ENCODE results near the gene GARIN6.
"Not testable (repeated sequence)": the region's sequence is repeated elsewhere in the genome, so short reads cannot be mapped to it uniquely, and the experiment has no call there.

Gene GARIN6

DNA sequence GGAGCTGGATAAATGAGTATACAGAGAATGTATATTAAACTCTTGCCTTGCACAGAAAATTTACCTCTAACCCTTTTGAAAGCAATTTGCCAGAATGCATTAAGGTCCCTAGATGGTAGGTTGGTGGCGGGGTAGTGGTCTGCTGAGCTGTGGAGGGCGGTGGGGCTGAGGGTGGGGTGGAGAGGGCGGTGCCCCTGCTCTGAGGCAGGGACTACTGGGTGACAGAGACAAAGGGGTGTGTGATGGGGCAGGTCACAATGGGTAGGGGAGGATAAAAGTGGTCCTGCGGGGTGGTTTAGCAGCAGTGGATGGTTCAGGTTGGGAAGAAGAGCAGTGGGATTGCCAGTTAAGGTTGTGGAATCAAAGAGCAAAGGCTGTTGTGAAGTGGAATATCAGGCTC is at the start of gene GARIN6:
TSS of gene GARIN6 (plus strand) at position 301 of the 400 bp plus-strand sequence. CDS start 422 bp downstream, outside the sequence.
- no peak for DNase-seq

- no peak for DNase-seq
Measured at GRCh38 chr12:99598785-99599184, 48.8 kb upstream of the GARIN6 start.

GRCh38 chr12:99600388-99600787 is 47.2 kb upstream of the GARIN6 start:
- no peak for DNase-seq

DNA sequence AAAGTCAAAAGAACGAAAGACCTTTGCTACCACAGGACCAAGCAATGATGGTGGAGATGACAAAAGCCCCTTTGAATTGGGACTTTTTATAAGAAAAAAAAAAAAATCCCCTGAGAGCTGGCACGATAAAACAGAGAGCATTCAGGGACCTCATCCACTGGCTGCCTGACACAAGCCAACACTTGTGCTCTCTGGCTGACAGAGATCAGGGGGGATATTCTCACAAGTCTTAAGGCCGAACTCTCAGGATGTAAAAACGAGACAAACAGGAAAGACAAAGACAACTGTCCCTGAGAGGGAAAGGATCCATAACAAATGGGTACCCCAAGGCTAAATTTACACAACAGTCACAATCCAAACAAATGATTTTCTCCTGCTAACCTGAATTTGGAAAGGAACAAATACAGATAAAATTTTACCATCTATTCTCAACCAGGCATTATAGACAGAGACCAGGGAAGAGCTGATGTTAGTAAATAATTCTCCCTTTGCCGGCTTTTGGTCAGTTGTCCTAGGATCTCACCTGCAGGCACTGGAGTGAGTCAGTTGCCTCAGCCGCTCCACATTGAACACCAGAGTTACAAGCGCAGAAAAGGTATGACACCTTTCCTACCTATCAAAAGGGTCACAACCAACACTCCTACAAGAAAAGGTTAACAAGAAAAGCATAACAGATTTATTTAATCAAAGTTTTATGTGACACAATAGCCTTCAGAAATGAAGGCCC is 37.9 kb upstream of the GARIN6 start:
- no peak for DNase-seq

DNA sequence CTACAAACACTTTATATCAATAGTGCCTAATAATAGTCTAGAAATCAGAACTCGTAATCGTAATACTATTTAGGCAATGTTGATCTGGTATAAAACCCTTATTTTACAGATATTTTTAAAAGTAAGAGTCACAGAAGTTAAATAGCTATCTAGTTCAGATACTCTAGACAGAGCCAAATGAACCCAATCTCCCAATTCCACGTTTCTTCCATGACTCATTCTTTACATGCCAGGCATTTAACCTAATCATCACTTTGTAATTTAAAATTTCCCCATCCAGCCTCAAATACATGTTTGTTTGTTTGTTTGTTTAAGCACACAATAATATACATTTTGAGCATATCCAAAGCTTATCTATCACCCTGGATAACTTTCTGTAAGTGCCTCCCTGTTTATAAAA is 36.4 kb upstream of the GARIN6 start:
- no peak for DNase-seq

DNA sequence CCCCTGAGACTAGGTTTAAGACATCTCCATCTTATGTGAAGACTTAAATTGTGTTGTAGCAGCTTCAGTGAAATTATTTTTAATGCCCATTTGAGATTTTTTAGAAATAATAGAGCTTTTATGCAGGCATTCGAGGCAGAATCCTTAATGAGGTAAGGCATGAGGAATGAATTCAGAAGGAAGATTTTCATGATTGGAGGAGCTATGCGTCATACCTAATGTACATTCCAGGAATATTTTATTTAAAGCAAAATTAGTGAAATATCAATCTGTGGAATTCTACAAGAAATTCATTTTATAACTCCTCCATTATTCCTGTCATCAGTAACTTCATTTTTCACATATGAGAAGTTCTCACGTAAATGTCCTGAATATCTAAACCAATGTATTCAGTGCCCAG is 36.0 kb upstream of the GARIN6 start:
- no peak for DNase-seq

DNA sequence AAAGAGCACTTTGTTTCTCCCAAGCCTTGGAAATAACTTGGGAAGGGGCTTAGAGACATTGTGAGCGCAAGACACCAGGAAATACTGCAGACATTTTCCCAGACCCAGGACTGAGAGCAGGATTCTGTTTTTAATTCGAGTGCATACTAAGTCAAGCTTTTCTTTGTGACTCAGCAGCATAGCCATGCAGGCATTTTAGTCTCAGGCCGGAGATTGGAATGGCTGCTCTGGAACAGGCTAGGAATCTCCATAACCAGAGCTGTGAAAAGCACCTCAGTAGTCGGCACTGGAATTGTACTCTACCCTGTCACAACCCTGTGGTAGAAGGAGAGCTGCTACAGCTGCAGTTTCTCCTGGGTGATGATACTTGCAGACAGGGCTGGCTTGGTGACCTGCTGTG is 28.9 kb upstream of the GARIN6 start:
- no peak for DNase-seq

GRCh38 chr12:99619389-99620158 is 28.0 kb upstream of the GARIN6 start:
- no peak for DNase-seq

GRCh38 chr12:99620159-99620479 is 27.4 kb upstream of the GARIN6 start:
- no peak for DNase-seq

- DNase-seq: not testable (repeated sequence)
Measured at GRCh38 chr12:99624591-99624990, 23.0 kb upstream of the GARIN6 start.

DNA sequence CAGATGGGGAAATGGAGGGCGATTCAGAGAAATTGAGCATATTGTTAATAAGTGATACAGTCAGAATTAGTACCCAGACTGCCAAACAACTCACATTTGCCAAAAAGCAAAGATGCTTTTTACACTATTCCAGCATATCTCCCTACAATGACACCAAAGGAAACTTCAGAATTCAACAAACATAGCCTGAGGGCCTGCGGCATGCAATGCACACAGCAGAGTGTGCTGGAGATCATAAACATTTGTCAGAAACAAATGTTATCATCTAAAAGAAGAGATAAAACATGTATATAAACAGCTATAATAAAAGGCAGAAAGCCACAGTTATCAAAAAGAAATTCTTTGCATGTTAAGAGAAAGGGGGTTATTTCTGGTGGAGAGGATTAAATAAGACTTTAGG is 20.1 kb upstream of the GARIN6 start:
- no peak for DNase-seq

DNA sequence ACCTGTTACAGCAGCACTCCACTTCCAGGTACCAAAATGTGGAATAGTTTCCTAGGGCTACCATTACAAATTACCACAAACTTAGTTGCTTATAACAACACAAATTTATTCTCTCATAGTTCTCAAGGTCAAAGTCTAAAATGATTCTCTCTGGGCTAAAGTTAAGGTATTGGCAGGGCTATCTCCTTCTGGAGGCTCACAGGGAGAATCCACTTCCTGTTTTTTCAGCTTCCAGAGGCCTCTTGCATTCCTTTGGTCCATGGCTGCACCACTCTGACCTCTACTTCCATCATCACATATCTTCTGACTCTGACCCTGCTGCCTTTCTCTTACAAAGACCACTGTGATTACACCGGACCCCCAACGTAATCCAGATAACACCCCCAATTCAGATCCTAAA is 2.9 kb upstream of the GARIN6 start:
- no peak for DNase-seq

- DNase-seq: no peak
Measured at GRCh38 chr12:99648183-99648582, 630 bp downstream of the GARIN6 start.

- no peak for DNase-seq
Measured at GRCh38 chr12:99649551-99649950, 2.0 kb downstream of the GARIN6 start.

DNA sequence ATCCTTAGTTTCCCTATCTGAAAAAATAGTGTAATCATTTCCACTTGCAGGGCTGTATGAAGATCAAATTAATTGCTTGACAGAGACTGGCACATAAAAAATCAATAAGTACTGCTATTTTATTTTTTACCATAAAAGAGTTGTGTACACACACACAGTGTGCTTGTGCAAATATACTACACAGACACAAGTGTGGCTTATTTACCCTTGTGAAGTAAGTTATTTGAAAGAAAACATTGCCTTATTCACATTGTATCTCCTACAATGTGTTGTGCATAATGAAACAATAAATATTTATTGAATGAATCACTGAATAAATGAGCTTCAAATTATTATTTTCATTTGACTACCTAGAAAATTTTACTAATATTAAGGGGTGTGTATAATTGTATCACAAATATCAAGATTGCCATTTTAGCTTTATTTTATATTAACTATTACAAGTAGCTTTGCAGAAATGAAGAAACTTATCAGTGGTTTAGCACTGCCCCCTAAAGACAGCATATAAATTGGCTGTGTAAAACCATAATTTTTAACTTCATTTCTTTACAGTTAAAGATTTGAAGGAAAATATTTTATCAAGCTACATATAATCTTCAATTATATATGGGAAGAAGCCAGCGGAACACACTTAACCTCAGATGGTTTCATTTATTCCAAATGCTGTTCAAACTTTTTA is 11.3 kb downstream of the GARIN6 start:
- no peak for DNase-seq

- no peak for DNase-seq
Measured at GRCh38 chr12:99670635-99671034, 23.1 kb downstream of the GARIN6 start.

DNA sequence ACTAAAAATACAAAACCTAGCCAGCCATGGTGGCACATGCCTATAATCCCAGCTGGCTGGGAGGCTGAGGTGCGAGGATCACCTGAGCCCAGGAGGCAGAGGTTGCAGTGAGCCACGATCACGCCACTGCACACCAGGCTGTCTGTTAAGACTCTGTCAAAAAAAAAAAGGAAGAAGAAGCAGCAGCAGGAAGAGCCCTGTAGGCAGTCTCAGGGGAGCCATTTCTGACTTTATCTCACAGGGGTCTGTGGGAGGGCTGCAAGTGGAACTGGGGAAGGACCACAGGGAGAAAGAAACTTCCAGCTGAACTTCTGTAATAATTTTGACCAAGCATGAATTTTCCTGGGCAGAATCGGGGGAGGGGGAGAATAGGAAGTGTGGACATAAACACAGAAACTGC is 32.7 kb downstream of the GARIN6 start:
- no peak for DNase-seq

- DNase-seq: no peak
Measured at GRCh38 chr12:99686142-99686541, 38.6 kb downstream of the GARIN6 start.

GRCh38 chr12:99695050-99695449 is 47.5 kb downstream of the GARIN6 start:
- DNase-seq: no peak
